B cell (primary cell): ENCODE data around the gene ATXN7. TPM values are rescaled to one million over a fixed set of nuclear protein-coding genes. Genes with fewer than 3 reads are reported as not detected.

Experiments used
- ATAC-seq: fragments of 200-7000 bp; cut with Tn5 transposase; one replicate; pipeline ENCODE4 v1.10.0; 2021; ENCODE audit warnings: low read depth, mild to moderate bottlenecking, moderate number of reproducible peaks, moderate library complexity
- CTCF ChIA-PET: fragments of 350-600 bp; sonication (Branson Sonifier 250); formaldehyde crosslinking; loops from one replicate; lab custom pipeline; 2021; ENCODE audit warnings: antibody characterized with exemption, inconsistent platforms; lab: Charles Lee
- POLR2A ChIA-PET: fragments of 350-600 bp; sonication (Branson Sonifier 250); formaldehyde crosslinking; loops from one replicate; lab custom pipeline; 2021; ENCODE audit warnings: antibody characterized with exemption; lab: Charles Lee
- DNase-seq: peaks from one replicate; pipeline ENCODE4 v3.0.0; 2013
- H2AFZ ChIP-seq: 2 replicates; pipeline ENCODE4 v1.6.1; 2012; ENCODE audit warnings: mild to moderate bottlenecking, low read depth, low read length; ENCODE audit not compliant: insufficient read depth, poor library complexity, severe bottlenecking
- H3K27ac ChIP-seq, 2 donors: 1 replicate in 1 of 2; 2 replicates in 1 of 2; pipeline ENCODE4 v1.5.1; 2012 to 2013; ENCODE audit warnings: low read length in 2 of 2, mild to moderate bottlenecking in 2 of 2, moderate library complexity in 1 of 2
- H3K27me3 ChIP-seq, 4 experiments: fragments of 200-600 bp in 1 of 4; sonication (generic) in 1 of 4; replicated peaks in 1 of 4; 1 replicate in 2 of 4; 2 replicates in 2 of 4; pipeline versions ENCODE4 v1.6.1 to v1.7.0; 2013 to 2016; ENCODE audit warnings: low read length in 3 of 4, mild to moderate bottlenecking in 2 of 4, mixed read lengths in 1 of 4, moderate library complexity in 1 of 4; ENCODE audit not compliant: insufficient read depth in 4 of 4, control insufficient read depth in 3 of 4; ENCODE audit errors: control extremely low read depth in 1 of 4
- H3K36me3 ChIP-seq, 2 experiments: replicated peaks in 1 of 2; 1 replicate in 1 of 2; 2 replicates in 1 of 2; pipeline versions ENCODE4 v1.6.1 to v1.7.1; 2013; ENCODE audit warnings: low read length in 1 of 2; ENCODE audit not compliant: insufficient read depth in 2 of 2, control insufficient read depth in 1 of 2; ENCODE audit errors: control extremely low read depth in 1 of 2, extremely low read depth in 1 of 2
- H3K4me1 ChIP-seq, 2 donors: fragments of 200-600 bp in 1 of 2; sonication (generic) in 1 of 2; 1 replicate in 1 of 2; 2 replicates in 1 of 2; pipeline versions ENCODE4 v1.5.1 to v1.6.1; 2013 to 2017; ENCODE audit warnings: low read length in 2 of 2; ENCODE audit not compliant: control insufficient read depth in 2 of 2, insufficient read depth in 2 of 2
- H3K4me2 ChIP-seq: replicated peaks from 2 replicates; pipeline ENCODE3; 2012; ENCODE audit warnings: mild to moderate bottlenecking, low read depth, low read length; ENCODE audit not compliant: poor library complexity, severe bottlenecking
- H3K4me3 ChIP-seq, 5 experiments: fragments of 200-600 bp in 1 of 5; sonication (generic) in 1 of 5; 1 replicate in 3 of 5; 2 replicates in 2 of 5; pipeline versions ENCODE4 v1.5.1 to v1.7.0; 2011 to 2016; ENCODE audit warnings: low read length in 4 of 5, mild to moderate bottlenecking in 4 of 5, low read depth in 2 of 5, control low read depth in 1 of 5, moderate library complexity in 1 of 5; ENCODE audit not compliant: insufficient read depth in 1 of 5; ENCODE audit errors: control extremely low read depth in 1 of 5, extremely low read depth in 1 of 5
- H3K79me2 ChIP-seq: fragments of 200-600 bp; sonication (generic); one replicate; pipeline ENCODE4 v1.6.0; 2016; ENCODE audit warnings: low read length; ENCODE audit not compliant: control insufficient read depth, insufficient read depth
- H3K9ac ChIP-seq: fragments of 200-600 bp; sonication (generic); 2 replicates; pipeline ENCODE4 v1.6.1; 2017; ENCODE audit warnings: mild to moderate bottlenecking, low read length, moderate library complexity
- H3K9me3 ChIP-seq, 3 donors: one replicate each; pipeline versions ENCODE4 v1.6.1 to v1.7.1; 2013; ENCODE audit warnings: low read length in 2 of 3; ENCODE audit not compliant: control insufficient read depth in 2 of 3, insufficient read depth in 1 of 3; ENCODE audit errors: control extremely low read depth in 1 of 3
- H4K20me1 ChIP-seq: 2 replicates; pipeline ENCODE4 v1.6.0; 2012; ENCODE audit warnings: mild to moderate bottlenecking, low read length; ENCODE audit not compliant: insufficient read depth, control insufficient read depth, poor library complexity, severe bottlenecking
- H3K27ac Mint-ChIP-seq: one replicate; pipeline ENCODE4 v1.8.0; 2021; ENCODE audit warnings: mixed read lengths
- H3K27me3 Mint-ChIP-seq: one replicate; pipeline ENCODE4 v1.8.0; 2021; ENCODE audit warnings: mixed read lengths
- H3K4me1 Mint-ChIP-seq: one replicate; pipeline ENCODE4 v1.8.0; 2021; ENCODE audit warnings: mixed read lengths
- H3K4me3 Mint-ChIP-seq: one replicate; pipeline ENCODE4 v1.8.0; 2021; ENCODE audit warnings: mixed read lengths
- H3K9me3 Mint-ChIP-seq: one replicate; pipeline ENCODE4 v1.8.0; 2022; ENCODE audit warnings: mixed read lengths; ENCODE audit not compliant: insufficient read depth
- CTCF ChIP-seq: fragments of 200-600 bp; IDR thresholded peaks from one replicate; pipeline ENCODE4 v1.8.0; 2022; ENCODE audit warnings: antibody characterized with exemption, mild to moderate bottlenecking
- EZH2 ChIP-seq: IDR thresholded peaks from 2 replicates; pipeline ENCODE4 v1.6.1; 2012; ENCODE audit warnings: borderline replicate concordance, low read depth, mild to moderate bottlenecking, moderate library complexity, low read length; ENCODE audit not compliant: insufficient read depth, poor library complexity, severe bottlenecking
- WGBS: methylation state at CpG from one replicate; pipeline ENCODE4 v1.1.5; 2013; ENCODE audit warnings: missing lambda C conversion rate; ENCODE audit not compliant: insufficient coverage; 5-methylcytosine and 5-hydroxymethylcytosine counted together
- intact Hi-C: fragments of 100-400 bp; cut with micrococcal nuclease; formaldehyde crosslinking; loops from one replicate; pipeline ENCODE4 v1.10.0; 2022
- polyA plus RNA-seq: library from polyadenylated mRNA; depleted of rRNA; stranded (reverse); fragments of >200 nt; gene quantifications from 2 replicates; pipeline ENCODE4 v1.2.3, GENCODE V29; 2012
- total RNA-seq, 2 donors: library from RNA; stranded (reverse); fragments of 120-200 nt in 1 of 2; gene quantifications; 1 replicate in 1 of 2; 2 replicates in 1 of 2; pipeline versions ENCODE4 v1.2.3 to v1.2.4, GENCODE V29; 2013 to 2022

ATXN7 gene
- total and polyA plus RNA-seq, 2 donors (not counting 1 experiment from before 2014, with no cell fraction given), result 18.1 to 74.3 TPM

- no peaks in the 10 kb centered on the region for H3K27me3 Mint-ChIP-seq
- Histone ChIP-seq H3K4me1 (no peaks in the 10 kb centered on the region), H3K27me3 (no peaks in the 10 kb centered on the region), H3K4me2 (no peak overlapping the region), H4K20me1 (no peaks in the 10 kb centered on the region), H2AFZ (peak overlapping the region; percentile 4), H3K27ac (no peak overlapping the region), H3K4me3 (no peak overlapping the region), H3K79me2 (no peaks in the 10 kb centered on the region), H3K9ac (no peak overlapping the region), H3K9me3 (no peaks in the 10 kb centered on the region), H3K36me3 (peaks cover 0 to 3% of the 10 kb centered on the region in 2 experiments)
- H3K4me1 Mint-ChIP-seq, result no peaks in the 10 kb centered on the region
- ATAC-seq (peak; percentile 64), DNase-seq (peak; percentile 67)
- CTCF ChIA-PET, result interaction anchor here (0.7 to 2.1 kb wide), 22 partner anchors 11 to 1617 kb away, joined by 3 to 15 read pairs (median 4); no protein-coding TSS in a partner anchor
- H3K9me3 Mint-ChIP-seq, result no peaks in the 10 kb centered on the region
- TF ChIP-seq CTCF (peak; percentile 90), EZH2 (no peak)
- H3K27ac Mint-ChIP-seq, result no peak overlapping the region
- intact Hi-C loops, result no loop called here
- H3K4me3 Mint-ChIP-seq, result no peak overlapping the region
- POLR2A ChIA-PET, result no interaction called here
- WGBS, result 96% methylated on average over 5 of the region's 10 CpGs
These were observed 45.2 kb upstream of the ATXN7 start for GRCh38 chr3:63818282-63819150.

- Histone ChIP-seq H3K79me2 (no peaks in the 10 kb centered on the region), H4K20me1 (no peaks in the 10 kb centered on the region), H3K4me2 (no peak within 1 kb of the TSS), H3K36me3 (peaks cover 0 to 3% of the 10 kb centered on the region in 2 experiments), H3K27ac (no peak within 1 kb of the TSS), H2AFZ (peak within 1 kb of the TSS; percentile 4), H3K4me3 (no peak within 1 kb of the TSS), H3K27me3 (no peaks in the 10 kb centered on the region), H3K9me3 (no peaks in the 10 kb centered on the region), H3K9ac (no peak within 1 kb of the TSS), H3K4me1 (no peaks in the 10 kb centered on the region)
- no peak within 1 kb of the TSS for H3K27ac Mint-ChIP-seq
- CTCF ChIA-PET, result interaction anchor here (0.6 to 2.1 kb wide), 16 partner anchors 9 to 1617 kb away, joined by 3 to 15 read pairs (median 3); no protein-coding TSS in a partner anchor
- no peak within 1 kb of the TSS for H3K4me3 Mint-ChIP-seq
- intact Hi-C loops, result no loop called here
- TF ChIP-seq CTCF (no peak), EZH2 (no peak)
- no peaks in the 10 kb centered on the region for H3K9me3 Mint-ChIP-seq
- no peak for DNase-seq
- H3K4me1 Mint-ChIP-seq, result no peaks in the 10 kb centered on the region
- ATAC-seq, result no peak
- H3K27me3 Mint-ChIP-seq, result no peaks in the 10 kb centered on the region
- no CpG with 5 or more reads among the region's 1 CpG for WGBS
- POLR2A ChIA-PET, result no interaction called here
These were observed 44.6 kb upstream of the ATXN7 start, which contains the start of gene C3orf49 for GRCh38 chr3:63819151-63819398. C3orf49 (plus strand) TSS chr3:63819299; CDS start chr3:63819472, 173 bp downstream.
